Ishikawa (cell line): ENCODE results near the gene FCRL3.

ENCODE experiments used
- CEBPB ChIP-seq: IDR thresholded peaks from 2 replicates; pipeline ENCODE4 v1.6.1; 2012
- EP300 ChIP-seq: IDR thresholded peaks from 2 replicates; pipeline ENCODE4 v1.6.1; 2012; ENCODE audit warnings: borderline replicate concordance
- MAX ChIP-seq: IDR thresholded peaks from 2 replicates; pipeline ENCODE4 v1.6.1; 2012

- no peak for TF ChIP-seq CEBPB
- TF ChIP-seq EP300: no peak
- no peak for TF ChIP-seq MAX
Measured at GRCh38 chr1:157711802-157712201, 11.2 kb upstream of the FCRL3 start.
